GM21737 (cell line): ENCODE data around the gene SDHA.
"Not testable (repeated sequence)": the region's sequence is repeated elsewhere in the genome, so short reads cannot be mapped to it uniquely, and the experiment has no call there.

Experiments
- ATAC-seq: cut with Tn5 transposase; IDR thresholded peaks from one replicate; pipeline ENCODE4 v1.9.1; 2021; ENCODE audit warnings: mild to moderate bottlenecking, moderate library complexity; ENCODE audit not compliant: unreplicated experiment

SDHA gene

DNA sequence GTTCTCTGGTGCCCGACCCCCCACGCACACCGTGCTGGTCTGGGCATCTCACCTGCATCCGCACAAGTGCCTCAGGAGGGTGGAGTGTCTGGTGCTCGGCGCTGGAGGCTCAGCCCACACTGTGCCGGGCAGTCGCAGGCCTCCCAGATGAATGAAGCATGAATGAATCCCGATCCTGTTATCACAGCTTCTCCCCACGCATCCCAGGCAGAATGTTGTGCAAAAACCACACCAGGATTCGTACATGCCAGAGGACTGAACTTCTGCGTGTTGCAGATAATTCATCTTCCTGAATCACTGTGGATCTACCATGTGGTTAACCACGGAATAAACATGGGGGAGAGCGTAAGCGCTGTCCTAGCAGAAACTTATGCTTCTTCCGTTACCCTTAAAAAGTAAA is 78.8 kb downstream of the SDHA start:
- not testable (repeated sequence) for ATAC-seq

DNA sequence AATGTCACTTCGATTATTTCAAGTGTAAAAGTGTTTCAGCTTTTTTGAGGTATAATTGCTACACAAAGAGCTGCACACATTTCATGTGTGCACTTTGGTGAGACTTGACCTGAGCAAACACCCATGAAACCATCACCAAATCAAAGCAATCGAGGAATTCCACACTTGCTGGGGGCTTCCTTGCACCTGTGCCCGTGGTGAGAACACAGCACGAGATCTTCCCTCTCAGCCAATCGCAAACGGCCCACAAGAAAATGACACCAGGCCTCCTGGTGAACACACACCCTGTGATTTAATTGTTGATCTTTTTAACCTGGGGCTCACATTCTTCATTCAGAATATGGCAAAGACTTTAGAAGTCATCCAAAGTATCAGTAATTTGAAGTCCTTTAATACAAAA is 79.3 kb downstream of the SDHA start:
- not testable (repeated sequence) for ATAC-seq

DNA sequence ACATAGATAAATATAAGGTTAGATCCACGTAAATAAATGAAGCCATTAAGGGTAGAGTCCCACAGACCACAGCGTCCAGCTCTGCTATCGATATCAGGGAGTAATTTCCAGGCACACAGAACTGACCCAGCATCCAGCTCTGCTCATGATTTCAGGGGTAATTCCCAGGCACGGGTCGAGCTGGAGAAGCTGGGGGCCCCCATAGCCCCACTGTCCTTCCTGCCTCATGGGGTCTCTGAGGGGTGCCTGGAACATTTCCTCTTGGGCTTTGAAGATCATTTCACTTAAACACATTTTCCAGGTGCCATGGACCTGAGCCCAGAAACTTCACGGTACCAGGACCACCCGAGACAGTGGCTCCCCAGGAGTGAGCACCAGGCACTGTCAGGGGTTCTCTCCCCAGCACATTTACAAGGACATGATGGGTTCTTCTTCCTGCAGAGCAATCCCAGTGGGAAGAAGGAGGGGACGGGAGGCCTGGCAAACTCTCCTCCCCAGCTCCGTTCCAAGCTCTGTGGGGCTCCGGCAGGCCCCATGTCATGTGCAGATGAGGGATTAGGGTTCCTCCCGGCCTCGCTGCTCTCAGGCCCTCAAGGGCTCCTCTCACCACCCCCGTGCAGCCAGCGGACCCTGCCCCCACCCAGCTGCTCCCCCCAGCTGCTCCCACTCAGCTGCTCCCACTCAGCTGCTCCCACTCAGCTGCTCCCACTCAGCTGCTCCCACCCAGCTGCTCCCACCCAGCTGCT is 80.0 kb downstream of the SDHA start:
- not testable (repeated sequence) for ATAC-seq

DNA sequence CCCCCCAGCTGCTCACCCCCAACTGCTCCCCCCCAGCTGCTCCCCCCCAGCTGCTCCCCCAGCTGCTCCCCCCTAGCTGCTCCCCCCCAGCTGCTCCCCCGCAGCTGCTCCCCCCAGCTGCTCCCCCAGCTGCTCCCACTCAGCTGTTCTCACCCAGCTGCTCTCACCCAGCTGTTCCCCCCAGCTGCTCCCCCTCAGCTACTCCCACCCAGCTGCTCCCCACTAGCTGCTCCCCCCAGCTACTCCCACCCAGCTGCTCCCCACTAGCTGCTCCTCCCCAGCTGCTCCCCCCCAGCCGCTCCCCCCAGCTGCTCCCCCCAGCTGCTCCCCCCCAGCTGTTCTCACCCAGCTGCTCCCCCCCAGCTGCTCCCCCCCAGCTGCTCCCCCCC is 80.6 kb downstream of the SDHA start:
- no peak for ATAC-seq

DNA sequence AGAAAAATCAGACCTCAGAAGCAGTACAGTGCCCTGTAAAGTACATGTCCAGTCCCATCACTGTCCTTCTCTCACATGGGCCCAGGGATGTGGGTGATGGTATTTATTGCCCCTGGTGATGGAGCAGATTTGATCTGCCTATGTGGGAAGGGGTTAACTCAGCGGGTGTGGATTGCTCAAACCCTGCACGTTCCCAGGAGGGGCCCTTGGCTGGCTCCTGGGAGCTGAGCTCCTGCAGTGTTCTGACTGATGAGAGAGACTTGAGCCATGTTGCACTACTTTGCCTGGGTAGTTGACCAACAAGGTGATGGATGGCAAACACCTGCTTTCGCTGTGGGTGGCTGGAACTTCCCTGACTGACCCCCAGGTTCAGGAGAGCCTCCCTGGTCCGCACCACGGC is 81.8 kb downstream of the SDHA start:
- not testable (repeated sequence) for ATAC-seq

DNA sequence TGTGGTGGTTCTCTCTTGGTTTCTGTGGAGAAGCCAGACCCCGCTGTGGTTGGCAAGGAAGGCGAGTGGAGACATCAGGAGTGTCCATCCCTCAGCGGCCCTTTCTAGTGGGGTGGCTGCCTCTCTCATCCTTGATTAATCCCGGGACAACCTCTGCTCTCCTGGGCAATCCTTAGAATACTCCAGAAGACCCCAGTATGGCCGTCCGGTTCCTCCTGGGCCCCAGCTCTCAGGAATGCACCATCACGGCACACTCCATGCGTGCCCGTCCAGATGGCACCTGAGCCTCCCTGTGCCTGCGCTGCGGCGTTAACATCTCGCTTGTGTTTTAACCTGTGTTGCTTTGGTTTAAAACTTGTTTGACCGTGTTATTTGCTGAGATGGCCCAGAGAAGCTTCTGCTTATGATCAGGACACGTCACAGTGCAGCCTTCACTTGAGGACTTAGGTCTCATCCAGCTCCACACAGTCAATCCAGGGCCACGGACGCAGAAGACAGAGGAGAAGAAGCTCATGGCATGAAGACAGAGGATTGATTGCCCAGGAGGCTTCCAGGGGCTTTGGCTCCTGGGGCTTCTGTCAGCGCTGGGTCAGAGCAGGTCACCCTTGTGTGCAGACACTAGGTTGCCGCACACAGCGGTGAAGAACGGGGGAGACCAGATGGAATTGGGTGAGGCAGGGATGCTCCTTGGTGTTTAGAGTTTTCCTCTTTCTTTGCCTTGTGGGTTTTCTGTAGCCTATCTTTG is 82.7 kb downstream of the SDHA start:
- ATAC-seq, result not testable (repeated sequence)

DNA sequence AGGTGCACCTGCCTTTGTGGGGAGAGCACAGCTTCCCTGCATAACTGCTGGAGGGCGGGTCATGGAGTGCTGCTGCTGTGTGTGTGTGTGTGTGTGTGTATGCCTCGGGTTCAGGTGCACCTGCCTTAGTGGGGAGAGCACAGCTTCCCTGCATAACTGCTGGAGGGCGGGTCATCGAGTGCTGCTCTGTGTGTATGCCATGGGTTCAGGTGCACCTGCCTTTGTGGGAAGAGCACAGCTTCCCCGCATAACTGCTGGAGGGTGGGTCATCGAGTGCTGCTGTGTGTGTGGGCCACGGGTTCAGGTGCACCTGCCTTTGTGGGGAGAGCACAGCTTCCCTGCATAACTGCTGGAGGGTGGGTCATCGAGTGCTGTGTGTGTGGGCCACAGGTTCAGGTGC is 84.3 kb downstream of the SDHA start:
- ATAC-seq, result not testable (repeated sequence)

DNA sequence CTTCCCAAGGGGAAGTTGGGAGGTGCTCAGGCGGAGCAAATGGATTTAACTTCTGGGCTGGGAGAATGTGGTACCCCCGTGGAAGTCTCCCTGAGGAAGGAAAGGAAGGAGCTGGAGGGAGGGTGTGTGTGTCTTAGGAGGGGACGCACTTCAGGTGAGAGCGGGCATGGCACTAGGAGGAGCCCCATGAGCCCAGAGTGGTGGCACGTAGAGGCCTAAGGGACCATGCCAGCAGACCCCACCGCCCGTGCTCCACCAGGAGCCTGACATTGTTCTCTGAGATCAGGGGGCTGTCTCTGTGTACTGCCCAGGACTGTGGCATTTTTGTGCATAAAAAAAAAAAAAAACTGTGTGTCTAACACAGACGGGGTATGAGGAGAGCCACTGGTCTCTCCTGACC is 84.8 kb downstream of the SDHA start:
- no peak for ATAC-seq

DNA sequence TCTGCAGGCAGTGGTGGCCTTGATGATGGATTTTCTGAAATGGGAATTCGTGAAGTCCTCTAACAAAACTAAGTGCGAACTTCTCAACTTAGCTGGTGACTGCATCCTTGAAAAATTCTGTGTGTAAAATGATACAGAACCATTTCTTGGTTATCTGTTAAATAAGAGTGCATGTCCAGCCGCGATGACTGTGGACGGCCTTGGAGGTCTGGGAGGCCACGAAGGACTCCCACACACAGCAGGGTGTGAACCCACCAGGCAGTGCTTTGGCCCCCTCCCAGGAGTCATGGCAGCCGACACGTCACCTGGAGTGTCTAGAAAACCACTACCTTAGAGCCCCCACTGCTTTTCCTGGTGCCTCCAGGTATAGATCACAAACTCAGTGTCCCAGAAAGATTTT is 85.6 kb downstream of the SDHA start:
- not testable (repeated sequence) for ATAC-seq

DNA sequence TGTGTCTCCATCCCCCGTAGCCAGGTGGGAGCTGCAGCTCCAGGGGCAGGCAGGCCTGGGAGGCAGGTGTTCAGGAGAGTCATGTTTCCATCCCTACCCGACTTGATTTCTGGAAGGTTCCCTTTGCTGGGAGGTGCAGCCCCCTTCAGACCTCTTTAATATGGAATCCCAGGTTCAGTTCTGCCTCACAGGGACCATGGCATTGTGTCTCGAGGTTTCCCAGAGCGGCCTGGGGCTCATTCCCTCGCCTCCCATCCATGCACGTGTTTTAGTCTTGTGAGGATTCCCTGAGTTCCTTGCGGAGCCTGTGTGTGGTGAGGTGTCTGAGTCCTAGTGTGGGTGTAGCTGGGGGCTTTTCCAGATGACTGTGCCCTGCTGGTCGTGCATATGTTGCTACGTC is 86.9 kb downstream of the SDHA start:
- ATAC-seq, result no peak

DNA sequence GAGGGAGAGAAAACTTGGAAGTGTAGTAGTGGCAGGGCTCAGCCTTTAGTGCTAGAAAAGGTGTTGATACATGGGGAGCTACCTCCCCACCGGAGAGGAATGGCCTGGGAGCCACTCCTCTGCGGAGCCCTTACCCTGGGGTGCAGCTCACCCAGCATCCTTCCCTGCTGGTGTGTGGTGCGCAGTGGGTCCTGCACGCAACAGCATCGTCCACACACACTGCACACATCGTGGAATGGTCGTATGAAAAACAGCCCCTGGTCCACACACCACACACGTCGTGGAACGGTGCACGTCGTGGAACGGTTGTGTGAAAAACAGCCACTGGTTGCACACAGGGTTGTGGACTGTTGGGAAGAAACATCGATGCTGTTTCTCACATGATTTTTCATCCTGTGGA is 87.3 kb downstream of the SDHA start:
- ATAC-seq, result no peak

DNA sequence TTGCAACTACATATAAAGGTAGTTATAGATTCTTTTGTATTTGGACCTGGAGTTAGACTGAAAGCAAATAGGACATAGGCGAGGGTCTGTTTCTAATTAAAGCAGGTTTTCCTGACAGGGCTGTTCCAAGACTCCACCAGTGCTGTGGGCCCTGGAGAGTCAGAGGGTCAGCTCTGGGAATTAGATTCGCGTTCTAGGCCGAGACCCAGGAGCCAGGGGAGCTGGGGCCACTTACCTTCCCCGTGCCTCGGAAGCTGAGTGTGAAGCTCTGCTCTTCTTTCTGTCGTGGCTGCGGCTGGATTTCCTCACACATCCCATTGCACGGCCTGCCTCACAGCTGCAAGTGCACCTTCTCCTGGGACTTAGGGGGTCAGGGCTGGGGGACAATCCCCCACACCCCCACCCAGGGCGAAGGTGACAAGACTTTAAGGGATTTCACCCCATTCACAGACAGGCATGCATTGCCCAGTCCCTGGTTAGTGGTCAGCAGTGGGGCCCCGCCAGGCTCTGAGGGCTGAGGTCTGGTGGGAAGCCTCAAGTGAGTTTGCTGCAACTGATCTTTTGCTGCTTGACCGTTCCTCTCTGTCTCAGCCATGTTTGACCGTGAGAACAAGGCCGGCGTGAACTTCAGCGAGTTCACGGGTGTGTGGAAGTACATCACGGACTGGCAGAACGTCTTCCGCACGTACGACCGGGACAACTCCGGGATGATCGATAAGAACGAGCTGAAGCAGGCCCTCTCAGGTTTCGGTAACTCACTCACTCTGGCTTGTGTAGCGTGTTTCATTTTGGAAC is 88.1 kb downstream of the SDHA start:
- no peak for ATAC-seq
